SU-DHL-6 (cell line): Measurements from ENCODE around the gene GDPD3.

Experiments used
- H2AFZ ChIP-seq: fragments of 200-600 bp; sonication (generic); 2 replicates; pipeline ENCODE4 v1.6.1; 2014; ENCODE audit warnings: low read depth, mild to moderate bottlenecking, moderate library complexity, mixed read lengths, antibody characterized with exemption, low read length; ENCODE audit not compliant: severe bottlenecking
- H3F3A ChIP-seq: fragments of 200-600 bp; shearing (Covaris generic); 2 replicates; pipeline ENCODE4 v1.6.0; 2016; ENCODE audit warnings: antibody characterized with exemption, mild to moderate bottlenecking; ENCODE audit not compliant: insufficient read depth
- H3K27ac ChIP-seq: fragments of 200-600 bp; sonication (generic); 2 replicates; pipeline ENCODE4 v1.5.1; 2016; ENCODE audit warnings: low read depth, mild to moderate bottlenecking, low read length, moderate library complexity, mixed read lengths
- H3K27me3 ChIP-seq: fragments of 200-600 bp; sonication (generic), shearing (Covaris generic); 2 replicates; pipeline ENCODE4 v1.6.0; 2014; ENCODE audit warnings: mild to moderate bottlenecking, low read length
- H3K36me3 ChIP-seq: fragments of 200-600 bp; sonication (generic); 2 replicates; pipeline ENCODE4 v1.6.1; 2014; ENCODE audit warnings: mild to moderate bottlenecking, low read length, mixed read lengths
- H3K4me2 ChIP-seq: fragments of 300-600, 200-600 bp; shearing (Covaris generic), sonication (generic); 2 replicates; pipeline ENCODE4 v1.6.0; 2014; ENCODE audit warnings: low read length, low read depth, mild to moderate bottlenecking; ENCODE audit not compliant: poor library complexity, severe bottlenecking
- H3K4me3 ChIP-seq: fragments of 200-600 bp; sonication (generic); 2 replicates; pipeline ENCODE4 v1.5.1; 2014; ENCODE audit warnings: antibody characterized with exemption, low read length, mild to moderate bottlenecking, mixed read lengths; ENCODE audit not compliant: insufficient read depth, poor library complexity, severe bottlenecking
- H3K79me2 ChIP-seq: fragments of 200-600 bp; sonication (generic); 2 replicates; pipeline ENCODE4 v1.6.1; 2014; ENCODE audit warnings: mild to moderate bottlenecking, low read length, moderate library complexity; ENCODE audit not compliant: insufficient read depth
- H3K9ac ChIP-seq: fragments of 200-600 bp; sonication (generic); 2 replicates; pipeline ENCODE4 v1.7.0; 2014; ENCODE audit warnings: mild to moderate bottlenecking, low read length
- H3K9me2 ChIP-seq: fragments of 200-600 bp; sonication (generic); replicated peaks from 2 replicates; pipeline ENCODE4 v1.6.1; 2014; ENCODE audit warnings: low read length; ENCODE audit not compliant: insufficient read depth
- H3K9me3 ChIP-seq: fragments of 200-600 bp; sonication (generic); 2 replicates; pipeline ENCODE4 v1.6.1; 2014; ENCODE audit warnings: low read length, mixed read lengths; ENCODE audit not compliant: insufficient read depth
- H4K20me1 ChIP-seq: fragments of 200-600 bp; sonication (generic); 2 replicates; pipeline ENCODE4 v1.6.1; 2014; ENCODE audit warnings: low read depth, mild to moderate bottlenecking, antibody characterized with exemption, low read length, moderate library complexity, mixed read lengths
- CTCF ChIP-seq: fragments of 200-600 bp; sonication (generic); IDR thresholded peaks from one replicate; pipeline ENCODE4 v1.5.1; 2017; ENCODE audit warnings: antibody characterized with exemption, mild to moderate bottlenecking, low read length, moderate library complexity; ENCODE audit not compliant: insufficient read depth, poor library complexity, severe bottlenecking
- EZH2phosphoT487 ChIP-seq: fragments of 200-600 bp; sonication (generic), shearing (Covaris generic); conservative IDR thresholded peaks from 2 replicates; pipeline ENCODE4 v1.6.1; 2018; ENCODE audit warnings: mild to moderate bottlenecking, antibody characterized with exemption, low read length, moderate library complexity, mixed read lengths

GDPD3 gene

GRCh38 chr16:30088237-30088831 lies 25.0 kb downstream of the GDPD3 start:
- no peak for TF ChIP-seq EZH2phosphoT487
- TF ChIP-seq CTCF: no peak
- H3K79me2 ChIP-seq: no peaks in the 10 kb centered on the region
- H3K27ac ChIP-seq: no peak overlapping the region
- no peaks in the 10 kb centered on the region for H3K36me3 ChIP-seq
- H3K4me2 ChIP-seq: no peak overlapping the region
- H3K9me2 ChIP-seq: no peaks in the 10 kb centered on the region
- no peaks in the 10 kb centered on the region for H3K27me3 ChIP-seq
- H3K9ac ChIP-seq: no peak overlapping the region
- peaks cover 20% of the 10 kb centered on the region for H3F3A ChIP-seq
- no peaks in the 10 kb centered on the region for H3K9me3 ChIP-seq
- H2AFZ ChIP-seq: no peak overlapping the region
- H3K4me3 ChIP-seq: no peak overlapping the region
- no peaks in the 10 kb centered on the region for H4K20me1 ChIP-seq

- no peak overlapping the region for H3K27ac ChIP-seq
Observed at GRCh38 chr16:30087181-30087898, 26.0 kb downstream of the GDPD3 start.

GRCh38 chr16:30086291-30087140 lies 26.8 kb downstream of the GDPD3 start:
- Histone ChIP-seq H2AFZ (no peak overlapping the region), H3F3A (peaks cover 9% of the 10 kb centered on the region), H3K9me3 (no peaks in the 10 kb centered on the region), H4K20me1 (no peaks in the 10 kb centered on the region), H3K27ac (no peak overlapping the region), H3K9me2 (no peaks in the 10 kb centered on the region), H3K4me3 (no peak overlapping the region), H3K9ac (no peak overlapping the region), H3K79me2 (no peaks in the 10 kb centered on the region), H3K4me2 (no peak overlapping the region), H3K36me3 (no peaks in the 10 kb centered on the region), H3K27me3 (no peaks in the 10 kb centered on the region)
- no peak for TF ChIP-seq CTCF
- no peak for TF ChIP-seq EZH2phosphoT487

More at GRCh38 chr16:30087181-30087898, 26.0 kb downstream of the GDPD3 start:
- H3K4me3 ChIP-seq: no peak overlapping the region
- H3K9me2 ChIP-seq: no peaks in the 10 kb centered on the region
- H3K9me3 ChIP-seq: no peaks in the 10 kb centered on the region
- H3K36me3 ChIP-seq: no peaks in the 10 kb centered on the region
- H2AFZ ChIP-seq: no peak overlapping the region
- H3K79me2 ChIP-seq: no peaks in the 10 kb centered on the region
- no peak for TF ChIP-seq EZH2phosphoT487
- no peak for TF ChIP-seq CTCF
- no peaks in the 10 kb centered on the region for H3K27me3 ChIP-seq
- H3F3A ChIP-seq: peaks cover 12% of the 10 kb centered on the region
- no peak overlapping the region for H3K9ac ChIP-seq
- H3K4me2 ChIP-seq: no peak overlapping the region
- no peaks in the 10 kb centered on the region for H4K20me1 ChIP-seq
